Measurements from ENCODE around the gene CERS4.
"Not testable (repeated sequence)": the region's sequence is repeated elsewhere in the genome, so short reads cannot be mapped to it uniquely, and the experiment has no call there.

The CERS4 gene

DNA sequence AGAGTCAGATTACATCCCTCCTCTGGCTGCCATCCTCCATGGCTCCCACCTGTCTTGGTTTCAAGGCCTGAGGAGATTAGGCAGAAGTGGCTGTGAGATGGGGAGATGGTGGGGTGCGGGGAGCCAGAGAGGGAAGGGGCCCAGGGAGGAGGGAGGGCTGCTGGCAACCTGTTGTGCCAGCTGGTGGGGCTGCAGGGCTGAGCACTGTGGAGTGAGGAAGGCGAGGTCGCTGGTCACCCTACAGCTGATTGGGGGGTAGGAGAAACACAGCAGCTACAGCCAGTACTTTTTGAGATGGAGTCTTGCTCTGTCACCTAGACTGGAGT, 50.7 kb downstream of the CERS4 start:
- no peak for DNase-seq (ENCODE audit: low read depth)
- TF ChIP-seq, protein P1, sequence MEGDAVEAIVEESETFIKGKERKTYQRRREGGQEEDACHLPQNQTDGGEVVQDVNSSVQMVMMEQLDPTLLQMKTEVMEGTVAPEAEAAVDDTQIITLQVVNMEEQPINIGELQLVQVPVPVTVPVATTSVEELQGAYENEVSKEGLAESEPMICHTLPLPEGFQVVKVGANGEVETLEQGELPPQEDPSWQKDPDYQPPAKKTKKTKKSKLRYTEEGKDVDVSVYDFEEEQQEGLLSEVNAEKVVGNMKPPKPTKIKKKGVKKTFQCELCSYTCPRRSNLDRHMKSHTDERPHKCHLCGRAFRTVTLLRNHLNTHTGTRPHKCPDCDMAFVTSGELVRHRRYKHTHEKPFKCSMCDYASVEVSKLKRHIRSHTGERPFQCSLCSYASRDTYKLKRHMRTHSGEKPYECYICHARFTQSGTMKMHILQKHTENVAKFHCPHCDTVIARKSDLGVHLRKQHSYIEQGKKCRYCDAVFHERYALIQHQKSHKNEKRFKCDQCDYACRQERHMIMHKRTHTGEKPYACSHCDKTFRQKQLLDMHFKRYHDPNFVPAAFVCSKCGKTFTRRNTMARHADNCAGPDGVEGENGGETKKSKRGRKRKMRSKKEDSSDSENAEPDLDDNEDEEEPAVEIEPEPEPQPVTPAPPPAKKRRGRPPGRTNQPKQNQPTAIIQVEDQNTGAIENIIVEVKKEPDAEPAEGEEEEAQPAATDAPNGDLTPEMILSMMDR (conservative IDR thresholded peaks at IDR 0.05; ENCODE audit: low read length): no peak

DNA sequence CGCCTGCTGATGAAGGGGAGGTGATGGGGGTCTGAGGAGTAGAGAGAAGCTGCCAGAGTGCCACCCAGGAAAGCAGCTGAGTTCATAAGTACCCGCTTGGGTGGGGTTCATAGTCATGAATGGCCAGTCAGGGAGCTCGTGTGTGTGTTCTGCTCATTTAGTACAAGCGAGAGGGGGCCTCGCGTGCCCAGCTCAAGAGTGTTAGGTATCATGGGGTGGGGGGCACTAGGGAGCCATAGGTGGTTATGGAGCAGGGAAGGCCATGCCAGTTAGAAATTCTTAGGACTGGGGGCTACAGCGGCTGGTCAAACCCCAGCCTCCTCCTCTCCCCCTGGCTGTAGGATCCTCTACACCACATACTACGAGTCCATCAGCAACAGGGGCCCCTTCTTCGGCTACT, 52.2 kb downstream of the CERS4 start:
- TF ChIP-seq, protein P1 (conservative IDR thresholded peaks at IDR 0.05; ENCODE audit: low read length): no peak
- no peak overlapping the region for H3K4me3 ChIP-seq (ENCODE audit: low read length)

More for the DNA sequence above, 50.7 kb downstream of the CERS4 start:
- H3K4me3 ChIP-seq (ENCODE audit: low read length): no peak overlapping the region

DNA sequence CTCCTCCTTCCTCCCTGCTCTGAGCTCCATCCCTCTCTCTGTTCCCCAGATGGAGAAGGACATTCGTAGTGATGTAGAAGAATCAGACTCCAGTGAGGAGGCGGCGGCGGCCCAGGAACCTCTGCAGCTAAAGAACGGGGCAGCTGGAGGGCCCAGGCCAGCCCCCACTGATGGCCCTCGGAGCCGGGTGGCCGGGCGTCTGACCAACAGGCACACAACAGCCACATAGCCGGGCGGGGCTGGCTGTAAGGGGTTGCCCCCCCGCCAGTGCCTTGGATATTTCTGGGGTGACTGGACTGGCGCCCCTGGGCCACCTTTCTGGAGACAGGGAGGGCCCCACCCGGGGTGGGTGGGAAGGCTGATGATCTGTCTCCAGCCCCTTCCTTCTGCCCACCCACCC, 52.7 kb downstream of the CERS4 start:
- DNase-seq (ENCODE audit: low read depth): no peak
- TF ChIP-seq, protein P1 (conservative IDR thresholded peaks at IDR 0.05; ENCODE audit: low read length): no peak
- no peak overlapping the region for H3K4me3 ChIP-seq (ENCODE audit: low read length)

More for the DNA sequence above, 52.2 kb downstream of the CERS4 start:
- no peak for DNase-seq (ENCODE audit: low read depth)

GRCh38 chr19:8262431-8262830, 53.3 kb downstream of the CERS4 start:
- DNase-seq (ENCODE audit: low read depth): no peak
- TF ChIP-seq, protein P1 (conservative IDR thresholded peaks at IDR 0.05; ENCODE audit: low read length): no peak

GRCh38 chr19:8264248-8264647, 55.1 kb downstream of the CERS4 start:
- DNase-seq (ENCODE audit: low read depth); H3K4me3 ChIP-seq (ENCODE audit: low read length): not testable (repeated sequence)

More at GRCh38 chr19:8262431-8262830, 53.3 kb downstream of the CERS4 start:
- H3K4me3 ChIP-seq (ENCODE audit: low read length): no peak overlapping the region

DNA sequence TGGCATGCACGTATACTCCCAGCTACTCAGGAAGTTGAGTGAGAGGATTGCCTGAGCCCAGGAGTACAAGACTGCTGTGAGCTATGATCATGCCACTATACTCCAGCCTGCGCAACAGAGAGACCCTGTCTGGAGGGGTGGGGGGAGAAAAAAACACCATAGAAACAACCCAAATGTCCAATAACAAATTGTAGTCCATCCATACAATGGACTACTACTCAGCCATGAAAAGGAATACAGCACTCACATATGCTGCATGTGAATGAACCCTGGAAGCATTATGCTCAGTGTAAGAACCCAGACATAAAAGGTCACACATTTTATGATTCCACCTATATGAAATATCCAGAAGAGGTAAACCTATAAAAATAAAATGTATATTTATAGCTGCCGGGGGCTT, 56.7 kb downstream of the CERS4 start:
- DNase-seq (ENCODE audit: low read depth): no peak
- H3K4me3 ChIP-seq (ENCODE audit: low read length): no peak overlapping the region
- TF ChIP-seq, protein P1 (conservative IDR thresholded peaks at IDR 0.05; ENCODE audit: low read length): no peak

DNA sequence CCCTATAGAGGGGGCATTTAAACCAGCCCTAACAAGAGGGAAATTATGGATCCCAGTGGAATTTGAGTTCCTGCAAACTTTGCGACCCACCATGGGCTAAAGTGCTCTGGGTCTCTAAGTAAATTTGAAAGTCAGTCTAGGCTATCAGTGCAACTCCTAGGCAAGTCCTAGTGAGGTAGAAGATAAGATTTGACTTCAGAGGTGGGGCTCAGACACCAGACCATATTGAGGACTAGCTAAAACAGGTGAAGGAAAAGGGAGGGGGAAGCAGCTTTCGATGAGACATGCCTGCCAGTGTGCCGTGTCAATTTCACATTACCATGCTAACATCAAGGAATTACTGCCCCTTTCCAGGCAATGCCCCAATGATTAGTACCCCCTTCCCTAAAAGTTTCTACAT, 60.6 kb downstream of the CERS4 start:
- H3K4me3 ChIP-seq (ENCODE audit: low read length): no peak overlapping the region
- TF ChIP-seq, protein P1 (conservative IDR thresholded peaks at IDR 0.05; ENCODE audit: low read length): no peak
- DNase-seq (ENCODE audit: low read depth): no peak

- H3K4me3 ChIP-seq (ENCODE audit: low read length): not testable (repeated sequence)
These were observed 67.3 kb downstream of the CERS4 start for GRCh38 chr19:8276508-8276907.

GRCh38 chr19:8291337-8291736, 82.2 kb downstream of the CERS4 start:
- DNase-seq (ENCODE audit: low read depth); H3K4me3 ChIP-seq (ENCODE audit: low read length): not testable (repeated sequence)

More at GRCh38 chr19:8276508-8276907, 67.3 kb downstream of the CERS4 start:
- DNase-seq (ENCODE audit: low read depth): not testable (repeated sequence)

Measured in AG10803 (cell line).